ENCODE results near the gene FAM83C.

FAM83C gene

GRCh38 chr20:35286077-35286898 is 5.9 kb downstream of the FAM83C start:
- Histone ChIP-seq H3K4me2 (ENCODE audit: low read length) (peak overlapping the region; percentile 72; the same call in 1 of the 2 replicates), H3K27me3 (ENCODE audit: low read depth, low read length) (no peaks in the 10 kb centered on the region), H4K20me1 (ENCODE audit: insufficient read depth, low read length) (no peaks in the 10 kb centered on the region), H3K36me3 (replicated peaks; ENCODE audit: low read depth, low read length) (peaks cover 8% of the 10 kb centered on the region), H3K27ac (ENCODE audit: low read length) (no peak overlapping the region), H2AFZ (ENCODE audit: low read depth, low read length) (no peak overlapping the region), H3K9me3 (ENCODE audit: insufficient read depth, low read length) (no peaks in the 10 kb centered on the region), H3K9ac (ENCODE audit: low read length) (no peak overlapping the region), H3K79me2 (ENCODE audit: low read length) (peaks cover 33% of the 10 kb centered on the region), H3K4me3 (ENCODE audit: low read length) (no peak overlapping the region), H3K4me1 (ENCODE audit: low read length) (peaks cover 13% of the 10 kb centered on the region)
- no peak for TF ChIP-seq CTCF (IDR thresholded peaks at IDR 0.05; ENCODE audit: low read depth, low read length)
- no peak for TF ChIP-seq EZH2phosphoT487 (IDR thresholded peaks at IDR 0.05; ENCODE audit: low read depth)

- H3K9ac ChIP-seq (ENCODE audit: low read length) = no peak overlapping the region
Measured at GRCh38 chr20:35285806-35286076, 6.5 kb downstream of the FAM83C start.

GRCh38 chr20:35284992-35285805 is 7.0 kb downstream of the FAM83C start:
- Histone ChIP-seq H3K9me3 (ENCODE audit: insufficient read depth, low read length) (no peaks in the 10 kb centered on the region), H3K4me3 (ENCODE audit: low read length) (peak overlapping the region; percentile 79), H2AFZ (ENCODE audit: low read depth, low read length) (peak overlapping the region; percentile 71), H3K36me3 (replicated peaks; ENCODE audit: low read depth, low read length) (peaks cover 15% of the 10 kb centered on the region), H3K27ac (ENCODE audit: low read length) (peak overlapping the region; percentile 53), H4K20me1 (ENCODE audit: insufficient read depth, low read length) (peaks cover 4% of the 10 kb centered on the region; the same call in 1 of the 2 replicates), H3K4me2 (ENCODE audit: low read length) (peak overlapping the region; percentile 72), H3K27me3 (ENCODE audit: low read depth, low read length) (no peaks in the 10 kb centered on the region), H3K9ac (ENCODE audit: low read length) (peak overlapping the region; percentile 78), H3K4me1 (ENCODE audit: low read length) (peaks cover 20% of the 10 kb centered on the region), H3K79me2 (ENCODE audit: low read length) (peaks cover 39% of the 10 kb centered on the region)
- TF ChIP-seq EZH2phosphoT487 (IDR thresholded peaks at IDR 0.05; ENCODE audit: low read depth) (no peak), CTCF (IDR thresholded peaks at IDR 0.05; ENCODE audit: low read depth, low read length) (no peak)

More at GRCh38 chr20:35285806-35286076, 6.5 kb downstream of the FAM83C start:
- peaks cover 9% of the 10 kb centered on the region for H3K36me3 ChIP-seq (replicated peaks; ENCODE audit: low read depth, low read length)
- no peak for TF ChIP-seq CTCF (IDR thresholded peaks at IDR 0.05; ENCODE audit: low read depth, low read length)
- TF ChIP-seq EZH2phosphoT487 (IDR thresholded peaks at IDR 0.05; ENCODE audit: low read depth) = no peak
- H3K4me2 ChIP-seq (ENCODE audit: low read length) = peak overlapping the region; percentile 72
- no peak overlapping the region for H3K27ac ChIP-seq (ENCODE audit: low read length)
- H4K20me1 ChIP-seq (ENCODE audit: insufficient read depth, low read length) = no peaks in the 10 kb centered on the region
- peak overlapping the region; percentile 79; the same call in 1 of the 2 replicates for H3K4me3 ChIP-seq (ENCODE audit: low read length)
- no peak overlapping the region for H2AFZ ChIP-seq (ENCODE audit: low read depth, low read length)
- no peaks in the 10 kb centered on the region for H3K9me3 ChIP-seq (ENCODE audit: insufficient read depth, low read length)
- H3K79me2 ChIP-seq (ENCODE audit: low read length) = peaks cover 36% of the 10 kb centered on the region
- H3K4me1 ChIP-seq (ENCODE audit: low read length) = peaks cover 15% of the 10 kb centered on the region
- H3K27me3 ChIP-seq (ENCODE audit: low read depth, low read length) = no peaks in the 10 kb centered on the region

Measured in OCI-LY3 (cell line).